ENCODE data around the gene WARS2. TPM values are rescaled to one million over a fixed set of nuclear protein-coding genes. Genes with fewer than 3 reads are reported as not detected.

WARS2 gene
- total RNA-seq, 1 experiment from 2014 or later: 8.1 TPM

DNA sequence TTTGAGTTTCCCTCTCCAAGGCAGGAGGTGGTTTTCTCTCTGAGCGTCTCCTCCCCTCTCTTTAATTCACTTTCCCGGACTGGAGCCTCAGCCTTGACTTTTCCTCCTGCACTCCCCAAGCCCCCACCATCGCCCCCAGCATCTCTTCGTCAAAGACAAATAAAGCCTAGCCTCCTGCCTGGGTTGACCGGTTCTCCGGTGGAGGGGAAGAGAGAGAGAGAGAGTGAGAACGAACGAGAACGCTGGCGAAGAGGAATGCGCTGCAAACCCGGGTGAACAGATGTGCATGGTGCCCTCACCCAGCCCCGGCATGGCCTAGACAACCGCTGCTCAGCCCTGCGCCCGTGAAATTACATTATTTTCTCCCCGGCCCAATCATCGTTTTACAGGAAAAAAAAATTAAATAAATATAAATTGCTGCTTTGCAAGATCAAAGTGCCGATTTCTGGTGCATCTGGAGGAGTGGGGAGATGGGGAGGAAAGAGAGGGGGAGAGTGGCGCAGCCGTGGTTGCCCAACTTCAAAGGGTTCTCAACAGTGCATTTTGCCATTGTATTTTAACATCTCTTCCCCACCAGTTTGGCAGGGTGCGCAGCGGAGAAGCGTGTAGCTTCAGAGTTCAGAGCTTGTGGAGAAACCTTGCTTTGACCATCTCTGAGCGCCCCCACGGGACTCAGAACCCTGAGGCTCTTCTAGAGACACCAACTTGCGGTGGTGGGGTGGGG is 140.9 kb downstream of the WARS2 start:
- DNase-seq (ENCODE audit: low spot score): no peak

GRCh38 chr1:118998171-118998570 is 142.3 kb downstream of the WARS2 start:
- no peak for DNase-seq (ENCODE audit: low spot score)

- DNase-seq (ENCODE audit: low spot score): no peak
Measured at GRCh38 chr1:118997225-118997624, 143.2 kb downstream of the WARS2 start.

DNA sequence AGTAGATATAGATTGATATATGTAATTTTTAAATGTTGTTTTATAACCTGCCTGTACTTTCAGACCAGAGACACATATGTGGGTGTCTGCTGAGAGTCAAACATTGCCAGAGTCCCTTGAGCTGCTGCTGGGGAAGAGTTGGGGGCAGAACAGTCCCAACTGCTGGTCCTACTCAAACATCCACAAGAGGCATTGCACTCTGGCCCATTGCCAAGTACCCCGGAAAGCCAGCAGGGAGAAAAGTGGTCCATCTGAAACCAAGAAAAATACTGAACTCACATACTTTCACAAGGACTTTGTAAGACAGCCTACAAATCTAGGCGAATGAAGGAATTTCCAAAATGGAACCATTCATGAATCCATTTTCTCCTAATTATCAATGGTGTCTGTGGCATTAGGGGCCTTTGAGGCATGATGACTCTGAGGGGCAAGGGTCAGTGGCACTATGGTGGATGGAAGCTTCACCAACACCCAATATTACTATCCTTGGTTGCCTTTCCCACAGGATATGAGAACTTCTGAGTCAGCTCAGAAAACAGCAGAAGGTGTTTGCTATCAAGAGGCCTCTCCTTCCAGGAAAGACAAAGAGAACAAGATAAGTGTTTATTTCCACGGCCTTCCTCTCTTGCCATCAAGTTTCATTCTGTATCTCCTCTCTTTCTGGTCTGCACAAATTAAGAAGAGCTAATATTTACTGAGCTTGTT is 145.0 kb downstream of the WARS2 start:
- DNase-seq (ENCODE audit: low spot score): no peak

GRCh38 chr1:118993700-118994026 is 146.8 kb downstream of the WARS2 start:
- no peak for DNase-seq (ENCODE audit: low spot score)

DNA sequence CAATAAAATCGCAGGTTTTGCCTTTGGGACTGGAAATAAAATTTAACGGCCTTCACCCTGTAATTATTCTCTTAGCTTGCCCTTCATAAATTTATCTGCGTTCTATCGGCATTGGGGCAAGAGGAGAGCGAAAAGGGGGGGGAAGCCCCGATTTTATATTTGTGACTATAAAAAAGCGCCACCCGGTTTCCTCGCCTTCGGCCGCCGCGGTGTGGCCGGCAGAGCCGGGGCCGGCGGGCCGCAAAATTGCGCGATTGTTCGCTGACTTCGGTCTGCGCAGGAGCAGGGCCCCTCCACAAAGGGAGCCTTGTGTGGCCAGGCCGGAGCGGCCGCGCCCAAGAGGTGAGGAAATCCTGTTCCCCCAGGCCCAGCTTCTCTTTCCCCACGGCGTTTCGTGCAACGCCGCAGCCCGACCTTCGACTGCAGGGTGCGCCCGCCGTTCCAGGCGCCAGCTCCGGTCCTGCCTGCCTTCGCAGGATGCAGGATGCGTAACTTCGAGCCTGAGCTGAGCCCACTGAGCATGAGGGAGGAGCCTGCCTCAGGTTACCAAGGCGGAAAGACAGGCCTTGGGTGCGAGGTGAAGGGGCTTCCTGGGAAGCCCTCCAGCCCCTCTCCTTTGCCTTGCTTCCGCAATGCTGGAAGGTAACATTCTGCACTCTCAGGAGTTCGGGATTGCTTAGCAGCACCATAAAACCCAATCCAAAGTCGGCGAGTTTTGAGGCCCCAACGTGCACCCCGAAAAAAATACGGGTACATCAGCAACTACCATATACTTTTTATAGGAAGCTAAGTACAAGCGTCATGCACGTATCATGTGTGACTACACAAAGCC is 147.4 kb downstream of the WARS2 start:
- no peak for DNase-seq (ENCODE audit: low spot score)

GRCh38 chr1:118992237-118992825 is 148.1 kb downstream of the WARS2 start:
- DNase-seq (ENCODE audit: low spot score): no peak

- no peak for DNase-seq (ENCODE audit: low spot score)
Measured at GRCh38 chr1:118991448-118991847, 149.0 kb downstream of the WARS2 start.

DNA sequence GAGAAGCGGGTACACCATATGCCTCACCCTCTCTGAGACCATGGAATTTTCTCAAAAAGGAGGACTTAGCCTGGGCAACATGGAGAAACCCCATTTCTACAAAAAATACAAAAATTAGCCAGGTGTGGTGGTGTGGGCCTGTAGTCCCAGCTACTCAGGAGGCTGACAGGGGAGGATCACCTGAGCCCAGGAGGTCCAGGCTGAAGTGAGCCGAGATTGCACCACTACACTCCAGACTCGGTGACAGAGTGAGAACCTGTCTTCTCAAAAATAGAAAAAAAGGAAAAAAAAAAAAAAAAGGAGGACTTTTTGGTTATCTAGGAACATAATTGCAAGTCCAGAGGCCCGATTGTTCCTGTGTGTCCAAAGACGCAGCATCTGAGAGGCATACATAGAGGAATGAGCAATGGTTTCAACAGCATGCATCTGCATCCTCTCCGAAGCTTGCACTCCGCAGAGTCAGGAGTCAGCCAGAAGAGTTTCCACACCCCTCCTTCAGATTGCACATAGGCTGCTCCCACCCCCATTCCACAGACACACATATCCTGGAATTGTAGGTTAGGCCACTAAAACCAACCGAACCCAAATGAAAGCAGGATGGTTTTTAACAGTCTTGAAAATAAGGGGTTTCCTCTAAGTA is 149.8 kb downstream of the WARS2 start:
- DNase-seq (ENCODE audit: low spot score): no peak

GRCh38 chr1:118989878-118990378 is 150.5 kb downstream of the WARS2 start:
- DNase-seq (ENCODE audit: low spot score): no peak

DNA sequence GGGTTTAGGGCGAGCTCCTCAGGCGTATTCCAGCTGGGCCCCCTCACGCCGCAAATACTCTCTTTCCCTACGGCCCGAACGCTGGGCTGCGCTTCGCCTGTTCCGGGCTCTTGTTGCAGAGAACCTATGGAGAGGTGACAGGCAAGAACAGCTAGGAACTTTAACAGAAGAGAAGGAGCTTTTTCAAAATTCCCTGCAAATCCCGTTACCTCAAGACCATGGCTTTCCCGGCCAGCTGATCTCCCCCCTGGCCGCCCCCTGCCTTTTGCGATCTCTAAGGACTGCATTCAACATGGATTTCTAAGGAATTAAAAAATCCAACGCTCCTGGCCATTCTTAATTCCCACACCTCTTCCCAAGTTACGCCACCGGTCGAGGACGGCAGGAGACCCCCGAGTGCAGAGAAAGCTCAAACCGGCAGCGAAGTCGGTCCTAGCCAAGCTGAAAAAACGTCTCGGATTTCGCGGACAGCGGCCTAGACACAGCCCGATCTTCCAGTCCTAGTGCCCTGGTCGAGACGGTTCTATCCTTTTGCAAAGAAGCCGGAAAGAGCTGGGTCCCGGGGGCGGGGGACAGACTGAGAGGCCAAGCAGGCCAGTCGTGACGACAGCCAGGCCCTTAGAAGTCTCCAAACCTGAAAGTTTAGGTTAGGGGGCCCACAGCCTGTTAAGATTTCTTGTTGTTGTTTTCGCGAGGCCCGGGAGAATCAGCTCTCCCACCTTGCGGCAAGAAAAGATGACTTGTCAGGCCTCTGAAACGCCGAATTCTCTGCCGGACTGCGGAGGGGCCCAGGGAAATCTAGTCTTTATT is 151.2 kb downstream of the WARS2 start:
- no peak for DNase-seq (ENCODE audit: low spot score)

- DNase-seq (ENCODE audit: low spot score): no peak
Measured at GRCh38 chr1:118988186-118989005, 152.1 kb downstream of the WARS2 start, which contains the start of gene TBX15. TSS of gene TBX15 (minus strand) at chr1:118988343. CDS start at chr1:118987795, 548 bp downstream.

- DNase-seq (ENCODE audit: low spot score): no peak
Measured at GRCh38 chr1:118987468-118988185, 152.8 kb downstream of the WARS2 start.

DNA sequence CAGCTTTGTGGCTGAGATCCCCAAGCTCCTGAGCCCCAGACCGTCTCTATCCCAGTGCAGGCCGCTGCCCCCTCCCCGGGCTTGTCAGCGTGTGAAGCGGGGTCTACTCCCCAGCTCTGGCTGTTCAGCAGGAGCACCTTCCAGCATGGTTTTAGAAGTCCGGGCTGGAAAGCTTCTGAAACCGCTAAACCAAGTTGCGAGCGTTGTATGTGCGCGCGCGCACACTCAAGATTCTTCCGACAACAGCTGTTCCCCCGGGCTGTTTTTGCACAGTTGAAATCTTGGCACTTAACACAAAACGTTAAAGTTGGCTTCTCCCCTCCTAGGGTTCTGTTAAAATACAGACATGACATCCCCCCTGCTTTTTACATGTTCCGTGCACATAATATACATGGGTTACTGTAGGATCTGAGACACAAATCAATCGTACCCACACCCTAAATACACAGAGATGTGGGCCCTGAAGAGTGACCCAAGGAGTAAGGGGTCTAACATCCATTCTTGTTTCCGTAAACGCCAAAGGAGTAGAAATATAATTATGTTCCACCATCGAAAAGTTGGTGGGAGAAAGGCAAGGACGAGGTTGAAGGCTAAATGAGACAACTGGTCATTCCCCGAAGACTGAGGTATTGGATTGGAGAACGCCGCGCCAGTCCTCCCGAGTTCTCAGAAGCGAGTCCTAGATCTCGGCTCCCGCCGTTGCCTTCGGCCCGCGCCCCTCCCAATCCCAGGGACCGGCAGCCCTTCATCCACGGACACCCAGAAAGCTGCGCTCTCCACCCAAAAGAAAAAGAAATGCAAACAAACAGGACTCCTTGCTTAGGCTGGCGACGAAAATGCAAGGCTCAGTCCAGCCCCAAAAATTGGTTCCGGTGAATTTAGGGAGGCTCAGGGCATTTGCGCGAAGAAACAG is 153.6 kb downstream of the WARS2 start:
- no peak for DNase-seq (ENCODE audit: low spot score)

- no peak for DNase-seq (ENCODE audit: low spot score)
Measured at GRCh38 chr1:118985640-118986554, 154.6 kb downstream of the WARS2 start.

- DNase-seq (ENCODE audit: low spot score): no peak
Measured at GRCh38 chr1:118984722-118985639, 155.5 kb downstream of the WARS2 start.
